HG03457 (cell line): ENCODE results near the gene SPAG9.

Source experiments
- ATAC-seq: cut with Tn5 transposase; IDR thresholded peaks from one replicate; pipeline ENCODE4 v1.9.1; 2021; ENCODE audit warnings: moderate number of reproducible peaks; ENCODE audit not compliant: unreplicated experiment

Gene SPAG9

GRCh38 chr17:50922721-50923405, 197.8 kb downstream of the SPAG9 start:
- ATAC-seq = no peak

- no peak for ATAC-seq
These were observed 198.6 kb downstream of the SPAG9 start for GRCh38 chr17:50922107-50922506.

GRCh38 chr17:50920891-50921586, 199.6 kb downstream of the SPAG9 start:
- ATAC-seq = no peak

GRCh38 chr17:50920041-50920410, 200.6 kb downstream of the SPAG9 start:
- no peak for ATAC-seq

- no peak for ATAC-seq
These were observed 201.2 kb downstream of the SPAG9 start for GRCh38 chr17:50919321-50920040.

- ATAC-seq = no peak
These were observed 201.8 kb downstream of the SPAG9 start for GRCh38 chr17:50918933-50919296.

- no peak for ATAC-seq
These were observed 202.4 kb downstream of the SPAG9 start for GRCh38 chr17:50918071-50918932.

- no peak for ATAC-seq
These were observed 203.3 kb downstream of the SPAG9 start for GRCh38 chr17:50917418-50917743.

- ATAC-seq = no peak
These were observed 203.8 kb downstream of the SPAG9 start for GRCh38 chr17:50916708-50917417.

GRCh38 chr17:50916026-50916707, 204.5 kb downstream of the SPAG9 start:
- no peak for ATAC-seq

- ATAC-seq = no peak
These were observed 206.1 kb downstream of the SPAG9 start for GRCh38 chr17:50914505-50915063.

- no peak for ATAC-seq
These were observed 207.5 kb downstream of the SPAG9 start for GRCh38 chr17:50913120-50913519.
